Colon (tissue), 2 donors: Measurements from ENCODE around the gene HIBCH.
"Not testable (repeated sequence)": the region's sequence is repeated elsewhere in the genome, so short reads cannot be mapped to it uniquely, and the experiment has no call there.

Source experiments
- FAIRE-seq: peaks from 2 replicates; lab custom pipeline; 2012; peaks lifted over from hg19 to GRCh38; lab: Jason Lieb, UNC
- donor health status: control.
- donor health status: control.

The HIBCH gene, protein sequence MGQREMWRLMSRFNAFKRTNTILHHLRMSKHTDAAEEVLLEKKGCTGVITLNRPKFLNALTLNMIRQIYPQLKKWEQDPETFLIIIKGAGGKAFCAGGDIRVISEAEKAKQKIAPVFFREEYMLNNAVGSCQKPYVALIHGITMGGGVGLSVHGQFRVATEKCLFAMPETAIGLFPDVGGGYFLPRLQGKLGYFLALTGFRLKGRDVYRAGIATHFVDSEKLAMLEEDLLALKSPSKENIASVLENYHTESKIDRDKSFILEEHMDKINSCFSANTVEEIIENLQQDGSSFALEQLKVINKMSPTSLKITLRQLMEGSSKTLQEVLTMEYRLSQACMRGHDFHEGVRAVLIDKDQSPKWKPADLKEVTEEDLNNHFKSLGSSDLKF

GRCh38 chr2:190319555-190320498, at the start of gene HIBCH:
TSS of gene HIBCH (minus strand) at chr2:190319826. CDS start at chr2:190319750, 76 bp downstream.
- peak; percentile 79 for FAIRE-seq

- no peak for FAIRE-seq
These were observed 47.5 kb upstream of the HIBCH start for GRCh38 chr2:190367091-190367490.

DNA sequence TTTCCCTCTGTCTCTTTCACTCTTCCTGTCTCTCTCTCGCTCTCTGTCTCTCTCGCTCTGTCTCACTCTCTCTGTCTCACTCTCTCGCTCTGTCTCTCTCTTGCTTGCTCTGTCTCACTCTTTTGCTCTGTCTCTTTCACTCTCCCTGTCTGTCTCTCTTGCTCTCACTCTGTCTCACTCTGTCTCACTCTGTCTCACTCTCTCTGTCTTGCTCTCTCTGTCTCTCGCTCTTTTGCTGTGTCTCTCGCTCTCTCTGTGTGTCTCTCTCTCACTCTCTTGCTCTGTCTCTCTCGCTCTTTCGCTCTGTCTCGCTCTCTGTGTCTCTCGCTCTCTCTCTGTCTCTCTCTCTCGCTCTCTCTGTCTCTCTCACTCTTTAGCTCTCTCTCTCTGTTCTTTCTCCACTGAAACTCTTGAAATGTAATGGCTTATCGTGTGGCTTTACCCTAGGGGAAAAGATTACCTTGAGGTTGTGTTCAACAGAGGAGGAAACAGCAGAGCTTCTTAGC, 46.7 kb upstream of the HIBCH start:
- FAIRE-seq, result no peak

GRCh38 chr2:190365499-190366204, 46.0 kb upstream of the HIBCH start:
- no peak for FAIRE-seq

DNA sequence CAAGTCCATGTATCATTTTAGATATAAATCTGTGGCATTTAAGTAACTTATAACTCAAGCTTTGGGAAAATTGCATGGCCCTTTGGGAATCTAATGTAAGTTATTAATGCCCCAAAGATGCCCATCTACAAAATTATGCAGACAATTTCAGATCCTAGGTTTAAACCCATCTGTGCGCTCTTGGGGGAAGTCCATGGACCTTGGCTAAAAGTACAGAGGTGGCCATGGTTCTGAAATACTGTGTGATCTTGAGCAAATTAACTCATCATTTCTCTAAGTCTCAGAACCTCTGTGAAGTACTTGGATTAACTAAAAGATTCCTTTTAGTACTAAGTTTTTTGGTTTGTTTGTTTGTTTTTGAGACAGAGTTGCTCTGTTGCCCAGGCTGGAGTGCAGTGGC, 43.3 kb upstream of the HIBCH start:
- no peak for FAIRE-seq

DNA sequence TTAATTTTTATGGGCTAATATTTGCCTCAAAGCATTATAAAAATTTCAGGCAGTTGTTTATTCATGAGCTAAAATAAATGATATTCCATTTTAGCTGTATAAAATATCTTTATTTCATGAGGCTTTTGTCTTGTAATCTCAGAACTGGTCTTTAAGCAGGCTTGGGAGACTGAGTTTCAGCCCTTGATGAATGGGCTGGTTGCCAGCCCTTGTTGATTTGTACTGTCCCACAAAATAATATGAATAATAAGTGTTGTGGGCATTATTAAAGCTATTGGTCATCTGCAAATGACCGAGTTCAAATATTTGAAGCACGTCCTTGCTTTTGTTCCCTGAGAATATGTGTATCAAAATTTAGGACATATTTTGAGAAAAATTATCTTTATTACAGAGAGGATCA, 41.9 kb upstream of the HIBCH start:
- no peak for FAIRE-seq

DNA sequence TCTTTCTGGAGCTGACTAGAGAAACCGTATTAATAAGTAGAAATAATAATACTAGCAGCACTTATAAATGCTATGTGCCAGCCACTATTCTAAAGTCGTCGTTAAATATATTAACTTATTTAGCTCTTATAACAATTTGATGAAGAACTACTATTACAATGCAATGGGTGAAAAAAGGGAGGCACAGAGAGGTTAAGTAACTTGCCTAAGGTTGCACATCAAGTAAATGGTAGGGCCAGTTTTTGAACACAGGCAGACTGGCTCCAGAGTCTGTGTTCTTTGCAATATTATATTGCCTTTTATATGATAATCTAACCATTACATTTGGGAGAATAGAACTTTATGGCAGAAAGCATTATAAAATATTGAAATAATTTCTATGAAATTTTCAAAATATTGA, 41.3 kb upstream of the HIBCH start:
- FAIRE-seq, result no peak

GRCh38 chr2:190360561-190360960, 40.9 kb upstream of the HIBCH start:
- FAIRE-seq, result no peak

- not testable (repeated sequence) for FAIRE-seq
These were observed 39.2 kb upstream of the HIBCH start for GRCh38 chr2:190358655-190359448.

DNA sequence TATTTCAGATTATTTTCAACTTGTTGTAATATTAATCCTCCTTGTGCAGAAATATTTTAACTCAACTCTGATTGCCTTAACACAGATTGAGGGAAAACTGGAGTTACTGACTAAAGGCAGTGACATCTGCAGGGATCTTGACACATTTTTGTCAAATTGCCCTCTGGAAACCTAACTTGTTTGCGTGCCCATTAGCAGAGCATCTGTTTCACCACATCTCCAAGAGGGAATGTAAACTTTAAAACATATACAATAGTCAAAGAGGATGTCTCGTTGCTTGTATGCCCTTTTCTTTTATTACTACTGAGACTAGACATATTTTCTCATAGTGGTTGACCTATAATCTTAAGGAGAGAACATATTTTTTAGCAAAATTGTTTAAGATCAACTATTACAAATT, 38.0 kb upstream of the HIBCH start:
- no peak for FAIRE-seq

DNA sequence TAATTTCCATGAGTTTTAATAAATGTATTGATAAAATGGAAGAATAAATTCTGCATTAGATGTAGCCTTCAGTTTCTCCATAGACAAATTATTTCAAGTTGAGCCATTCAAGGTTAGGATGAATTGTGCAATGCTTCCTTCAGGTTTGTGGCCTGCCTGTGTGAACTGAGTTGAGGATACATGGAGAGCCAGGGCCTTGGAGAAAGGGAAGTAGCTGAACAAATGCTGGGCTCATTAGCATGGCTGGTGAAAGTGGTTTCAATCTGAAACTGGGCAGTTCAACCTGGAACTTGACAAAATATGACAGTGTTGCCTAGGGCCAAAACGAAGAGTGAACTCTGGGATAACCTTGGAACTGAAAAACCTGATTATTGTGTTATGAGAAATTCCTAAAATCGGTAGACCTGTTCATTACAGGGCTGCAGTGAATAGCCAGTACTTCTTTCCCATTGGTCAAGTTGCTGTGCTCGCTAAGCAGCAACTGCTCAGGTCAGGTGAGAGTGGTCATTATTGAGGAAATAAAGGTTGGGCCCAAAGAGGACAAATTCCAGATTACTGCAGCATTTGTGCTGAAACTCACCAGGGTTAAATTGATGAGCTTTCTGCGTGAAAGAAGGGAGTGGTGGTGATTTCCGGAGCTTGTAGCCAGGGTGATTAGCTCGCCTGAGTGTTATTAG, 36.5 kb upstream of the HIBCH start:
- FAIRE-seq, result no peak

DNA sequence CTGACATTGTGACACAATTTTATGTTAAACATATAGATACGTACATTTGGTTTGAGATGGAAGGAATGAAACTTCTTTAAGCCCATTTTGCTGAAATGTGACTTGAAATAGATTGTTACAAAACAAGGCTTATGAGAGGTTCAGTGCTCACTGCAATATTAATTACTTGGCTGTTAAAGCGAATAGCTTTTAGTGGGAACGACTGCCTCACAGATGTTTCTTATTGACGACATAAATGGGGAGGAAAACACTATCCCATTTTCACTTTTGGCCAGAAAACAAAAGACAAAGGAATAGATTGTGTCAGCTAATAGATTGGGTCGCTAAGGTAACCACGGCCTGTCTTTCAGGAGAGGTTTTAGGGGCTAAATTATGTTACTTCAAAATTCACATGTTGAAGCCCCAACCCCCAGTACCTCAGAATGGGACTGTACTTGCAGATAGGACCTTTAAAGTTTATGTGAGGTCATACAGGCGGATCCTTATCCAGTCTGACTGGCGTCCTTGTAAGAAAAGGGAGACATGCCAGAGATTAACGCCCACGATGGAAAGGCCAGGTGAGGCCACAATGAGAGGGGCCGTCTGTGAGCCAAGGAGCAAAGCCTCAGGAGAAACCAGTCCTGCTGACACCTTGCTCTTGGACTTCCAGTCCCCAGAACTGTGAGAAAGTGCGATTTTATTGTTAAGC, 34.5 kb upstream of the HIBCH start:
- FAIRE-seq, result no peak

GRCh38 chr2:190353537-190353899, 33.9 kb upstream of the HIBCH start:
- FAIRE-seq, result no peak

- no peak for FAIRE-seq
These were observed 33.3 kb upstream of the HIBCH start for GRCh38 chr2:190352668-190353536.

DNA sequence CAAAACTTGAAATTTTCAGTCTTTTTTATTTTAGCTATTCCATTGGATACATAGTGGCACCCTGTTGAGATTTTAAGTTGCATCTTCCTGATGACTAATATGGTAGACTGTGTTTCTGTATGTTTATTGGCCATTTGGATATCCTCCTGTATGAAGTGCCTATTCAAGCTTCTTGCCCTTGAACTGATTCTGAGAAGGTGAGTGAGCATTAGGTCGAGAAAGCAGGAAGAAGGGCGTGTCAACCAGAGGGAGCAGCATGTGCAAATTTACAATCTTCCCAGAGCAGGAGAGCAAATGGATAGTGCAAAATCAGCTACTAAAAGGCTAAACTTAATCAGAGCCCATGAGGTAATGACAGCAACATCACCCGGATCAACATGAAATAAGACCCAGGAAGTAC, 32.3 kb upstream of the HIBCH start:
- FAIRE-seq, result no peak

DNA sequence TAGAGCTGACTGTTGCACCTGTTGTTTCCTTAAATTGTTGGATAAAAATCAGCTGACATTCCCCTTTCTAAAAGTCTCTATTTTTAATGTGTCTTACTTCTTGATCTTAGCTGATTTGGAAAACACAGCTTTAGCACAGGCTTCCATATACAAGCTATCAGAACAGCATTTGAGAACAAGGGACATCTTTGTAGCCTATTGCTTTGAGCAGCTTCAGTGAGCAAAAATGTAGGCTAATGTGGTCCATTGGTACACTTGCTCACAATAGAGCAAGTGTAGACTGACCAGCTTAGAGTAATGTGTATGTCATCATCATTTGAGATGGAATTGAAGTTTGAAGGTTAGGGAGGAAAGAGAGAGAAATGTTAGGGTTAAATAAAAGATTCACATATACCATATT, 30.7 kb upstream of the HIBCH start:
- FAIRE-seq, result no peak

GRCh38 chr2:190344276-190344827, 24.7 kb upstream of the HIBCH start:
- FAIRE-seq, result no peak

GRCh38 chr2:190343536-190344275, 24.1 kb upstream of the HIBCH start, which contains the start of gene INPP1:
TSS of gene INPP1 (plus strand) at chr2:190343589. CDS start at chr2:190360103, 16,514 bp downstream.
- no peak for FAIRE-seq
